ENCODE measurements around the gene CRTAC1.

The CRTAC1 gene

DNA sequence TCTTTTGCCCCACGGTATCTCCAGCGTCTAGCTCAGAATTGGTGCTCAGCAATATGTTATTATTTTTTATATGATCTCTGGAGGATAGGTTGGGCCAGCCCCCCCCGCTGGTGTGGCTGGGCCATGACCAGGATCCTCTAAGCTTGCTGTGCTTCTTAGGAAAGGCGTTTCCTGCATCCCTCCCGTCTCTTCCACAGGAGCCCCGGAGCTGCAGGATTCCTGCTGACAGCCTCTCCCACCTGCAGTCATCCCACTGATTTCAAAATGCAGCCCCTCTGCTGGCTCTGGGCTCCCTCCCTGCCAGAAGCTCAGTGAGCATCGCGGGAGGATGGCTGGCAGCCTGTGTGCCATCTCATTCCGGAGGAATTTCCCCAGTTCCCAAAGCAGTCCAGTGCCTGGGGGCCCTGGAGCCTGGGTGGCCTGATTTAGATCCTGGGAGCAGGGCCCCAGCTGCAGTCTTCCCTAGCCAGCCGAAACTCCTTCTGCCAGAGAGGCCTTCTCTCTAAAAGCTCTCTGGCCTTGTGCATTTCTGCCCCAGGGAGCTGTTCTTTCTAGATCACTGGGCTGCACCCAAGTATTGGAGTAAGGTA lies 202.6 kb downstream of the CRTAC1 start:
- H3K36me3 ChIP-seq (ENCODE audit: insufficient read depth, low read length) = no peaks in the 10 kb centered on the region
- H3K9ac ChIP-seq (ENCODE audit: insufficient read length) = no peak overlapping the region
- no peak overlapping the region for H3K4me3 ChIP-seq
- no peak for DNase-seq (ENCODE audit: low read depth, low spot score)
- no peaks in the 10 kb centered on the region for H3K9me3 ChIP-seq (ENCODE audit: low read depth, low read length)
- H3K27ac ChIP-seq = no peak overlapping the region
- TF ChIP-seq EZH2 (IDR thresholded peaks at IDR 0.05) = no peak
- TF ChIP-seq POLR2AphosphoS5 (IDR thresholded peaks at IDR 0.05; ENCODE audit: borderline replicate concordance, low read depth, low read length) = no peak
- TF ChIP-seq FOXP2 (optimal IDR thresholded peaks at IDR 0.05; ENCODE audit: control extremely low read depth, extremely low read length, insufficient read depth) = no peak

GRCh38 chr10:97826892-97827291 lies 203.5 kb downstream of the CRTAC1 start:
- Histone ChIP-seq H3K27ac (no peak overlapping the region), H3K9me3 (ENCODE audit: low read depth, low read length) (no peaks in the 10 kb centered on the region), H3K9ac (ENCODE audit: insufficient read length) (no peak overlapping the region), H3K36me3 (ENCODE audit: insufficient read depth, low read length) (no peaks in the 10 kb centered on the region), H3K4me3 (no peak overlapping the region)
- no peak for DNase-seq (ENCODE audit: low read depth, low spot score)
- no peak for TF ChIP-seq POLR2AphosphoS5 (IDR thresholded peaks at IDR 0.05; ENCODE audit: borderline replicate concordance, low read depth, low read length)
- no peak for TF ChIP-seq FOXP2 (optimal IDR thresholded peaks at IDR 0.05; ENCODE audit: control extremely low read depth, extremely low read length, insufficient read depth)
- no peak for TF ChIP-seq EZH2 (IDR thresholded peaks at IDR 0.05)

DNA sequence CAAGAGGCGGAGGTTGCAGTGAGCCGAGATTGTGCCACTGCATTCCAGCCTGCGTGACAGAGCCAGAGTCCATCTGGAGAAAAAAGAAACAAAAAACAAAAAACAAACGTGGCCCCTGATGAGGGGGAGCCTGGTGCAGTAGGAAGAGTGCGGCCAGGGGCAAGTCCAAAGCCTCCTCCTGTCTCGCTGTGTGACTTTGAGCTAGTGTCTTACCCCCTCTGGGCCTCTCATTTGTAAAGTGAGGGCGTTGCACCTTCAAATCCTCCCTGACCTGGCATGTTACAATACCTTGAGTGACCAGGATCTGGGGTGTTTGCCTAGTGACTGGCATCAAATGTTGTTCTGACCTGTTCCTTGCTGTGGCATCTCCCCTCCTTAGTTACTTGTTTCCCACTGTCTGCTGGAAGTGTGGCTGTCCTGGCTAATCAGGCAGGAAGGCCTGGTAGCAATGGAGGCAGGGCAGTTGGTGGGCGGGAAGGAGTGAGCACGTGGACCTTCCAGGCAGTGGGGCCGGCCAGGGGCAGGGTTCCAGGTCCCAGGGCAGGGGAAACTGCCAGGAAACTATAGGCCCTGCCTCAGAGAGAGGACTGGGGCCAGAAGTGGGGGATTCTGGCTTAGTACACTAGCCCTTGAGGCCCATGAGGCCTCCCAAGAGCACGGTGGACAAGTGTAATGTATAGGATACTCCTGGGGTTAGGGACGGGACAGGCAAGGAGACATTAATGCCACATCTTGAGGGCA lies 205.2 kb downstream of the CRTAC1 start:
- Histone ChIP-seq H3K36me3 (ENCODE audit: insufficient read depth, low read length) (no peaks in the 10 kb centered on the region), H3K27ac (no peak overlapping the region)
- TF ChIP-seq EZH2 (IDR thresholded peaks at IDR 0.05) = no peak
- TF ChIP-seq POLR2AphosphoS5 (IDR thresholded peaks at IDR 0.05; ENCODE audit: borderline replicate concordance, low read depth, low read length) = no peak
- TF ChIP-seq FOXP2 (optimal IDR thresholded peaks at IDR 0.05; ENCODE audit: control extremely low read depth, extremely low read length, insufficient read depth) = no peak

DNA sequence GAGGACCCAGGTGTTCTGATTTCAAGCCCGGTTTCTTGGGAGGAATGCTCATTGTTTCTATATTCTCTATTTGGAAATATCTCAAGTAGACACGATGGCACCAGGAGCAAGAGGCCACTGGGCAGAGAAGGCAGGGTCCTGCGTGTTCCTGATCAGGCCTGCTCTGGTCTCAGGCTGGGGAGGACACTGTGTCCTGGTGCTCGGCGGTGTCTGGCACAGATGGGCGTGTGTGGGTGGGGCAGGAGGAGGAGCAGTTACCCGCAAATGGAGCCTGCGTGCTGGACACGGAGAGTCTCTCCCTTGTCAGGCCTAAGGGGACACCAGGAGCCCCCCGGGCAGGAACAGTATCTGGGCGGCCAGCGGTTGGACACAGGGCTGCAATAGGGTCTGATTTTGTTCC lies 206.7 kb downstream of the CRTAC1 start:
- Histone ChIP-seq H3K9ac (ENCODE audit: insufficient read length) (no peak overlapping the region), H3K27ac (no peak overlapping the region), H3K4me3 (no peak overlapping the region), H3K9me3 (ENCODE audit: low read depth, low read length) (no peaks in the 10 kb centered on the region), H3K36me3 (ENCODE audit: insufficient read depth, low read length) (no peaks in the 10 kb centered on the region)
- no peak for TF ChIP-seq POLR2AphosphoS5 (IDR thresholded peaks at IDR 0.05; ENCODE audit: borderline replicate concordance, low read depth, low read length)
- no peak for TF ChIP-seq FOXP2 (optimal IDR thresholded peaks at IDR 0.05; ENCODE audit: control extremely low read depth, extremely low read length, insufficient read depth)
- TF ChIP-seq EZH2 (IDR thresholded peaks at IDR 0.05) = no peak
- DNase-seq (ENCODE audit: low read depth, low spot score) = no peak

More for the DNA sequence above, 205.2 kb downstream of the CRTAC1 start:
- Histone ChIP-seq H3K9ac (ENCODE audit: insufficient read length) (no peak overlapping the region), H3K9me3 (ENCODE audit: low read depth, low read length) (no peaks in the 10 kb centered on the region), H3K4me3 (no peak overlapping the region)
- DNase-seq (ENCODE audit: low read depth, low spot score) = no peak

- Histone ChIP-seq H3K36me3 (ENCODE audit: insufficient read depth, low read length) (no peaks in the 10 kb centered on the region), H3K27ac (no peak overlapping the region), H3K4me3 (no peak overlapping the region), H3K9me3 (ENCODE audit: low read depth, low read length) (no peaks in the 10 kb centered on the region), H3K9ac (ENCODE audit: insufficient read length) (no peak overlapping the region)
- DNase-seq (ENCODE audit: low read depth, low spot score) = no peak
- TF ChIP-seq POLR2AphosphoS5 (IDR thresholded peaks at IDR 0.05; ENCODE audit: borderline replicate concordance, low read depth, low read length) (no peak), EZH2 (IDR thresholded peaks at IDR 0.05) (no peak), FOXP2 (optimal IDR thresholded peaks at IDR 0.05; ENCODE audit: control extremely low read depth, extremely low read length, insufficient read depth) (no peak)
These were observed 208.1 kb downstream of the CRTAC1 start for GRCh38 chr10:97822261-97822687.

GRCh38 chr10:97821308-97822038 lies 208.9 kb downstream of the CRTAC1 start:
- Histone ChIP-seq H3K36me3 (ENCODE audit: insufficient read depth, low read length) (no peaks in the 10 kb centered on the region), H3K9me3 (ENCODE audit: low read depth, low read length) (no peaks in the 10 kb centered on the region), H3K27ac (no peak overlapping the region), H3K9ac (ENCODE audit: insufficient read length) (no peak overlapping the region), H3K4me3 (no peak overlapping the region)
- no peak for DNase-seq (ENCODE audit: low read depth, low spot score)
- TF ChIP-seq EZH2 (IDR thresholded peaks at IDR 0.05) = no peak
- TF ChIP-seq FOXP2 (optimal IDR thresholded peaks at IDR 0.05; ENCODE audit: control extremely low read depth, extremely low read length, insufficient read depth) = no peak
- no peak for TF ChIP-seq POLR2AphosphoS5 (IDR thresholded peaks at IDR 0.05; ENCODE audit: borderline replicate concordance, low read depth, low read length)

DNA sequence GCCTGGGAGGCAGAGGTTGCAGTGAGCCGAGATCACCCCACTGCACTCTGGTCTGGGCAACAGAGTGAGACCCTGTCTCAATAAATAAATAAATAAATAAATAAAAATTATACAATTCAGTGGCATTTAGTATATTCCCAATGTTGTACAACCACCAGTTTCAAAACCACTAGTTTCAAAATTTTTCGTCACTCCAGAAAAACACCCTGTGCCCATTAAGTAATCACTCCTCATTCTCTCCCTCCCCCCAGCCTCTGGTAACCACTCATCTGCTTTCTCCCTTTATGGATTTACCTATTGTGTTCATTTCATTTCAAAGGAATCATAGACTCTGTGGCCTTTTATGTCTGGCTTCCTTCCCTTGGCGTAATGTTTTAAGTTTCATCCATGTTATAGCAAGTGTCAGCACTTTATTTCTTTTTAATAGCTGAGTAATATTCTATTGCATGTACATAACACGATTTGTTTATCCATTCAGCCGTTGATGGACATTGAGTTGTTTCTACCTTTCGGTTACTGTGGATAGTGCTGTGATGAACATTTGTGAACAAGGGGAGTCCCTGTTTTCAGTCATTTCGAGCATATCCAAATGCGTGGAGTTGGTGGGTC lies 210.2 kb downstream of the CRTAC1 start:
- Histone ChIP-seq H3K27ac (no peak overlapping the region), H3K9ac (ENCODE audit: insufficient read length) (no peak overlapping the region), H3K36me3 (ENCODE audit: insufficient read depth, low read length) (no peaks in the 10 kb centered on the region), H3K4me3 (no peak overlapping the region), H3K9me3 (ENCODE audit: low read depth, low read length) (no peaks in the 10 kb centered on the region)
- DNase-seq (ENCODE audit: low read depth, low spot score) = no peak
- TF ChIP-seq FOXP2 (optimal IDR thresholded peaks at IDR 0.05; ENCODE audit: control extremely low read depth, extremely low read length, insufficient read depth) (no peak), POLR2AphosphoS5 (IDR thresholded peaks at IDR 0.05; ENCODE audit: borderline replicate concordance, low read depth, low read length) (no peak), EZH2 (IDR thresholded peaks at IDR 0.05) (no peak)

- no peaks in the 10 kb centered on the region for H3K36me3 ChIP-seq (ENCODE audit: insufficient read depth, low read length)
- H3K27ac ChIP-seq = no peak overlapping the region
- no peak overlapping the region for H3K9ac ChIP-seq (ENCODE audit: insufficient read length)
- TF ChIP-seq POLR2AphosphoS5 (IDR thresholded peaks at IDR 0.05; ENCODE audit: borderline replicate concordance, low read depth, low read length) (no peak), EZH2 (IDR thresholded peaks at IDR 0.05) (no peak), FOXP2 (optimal IDR thresholded peaks at IDR 0.05; ENCODE audit: control extremely low read depth, extremely low read length, insufficient read depth) (no peak)
- H3K9me3 ChIP-seq (ENCODE audit: low read depth, low read length) = no peaks in the 10 kb centered on the region
- H3K4me3 ChIP-seq = no peak overlapping the region
- no peak for DNase-seq (ENCODE audit: low read depth, low spot score)
These were observed 211.8 kb downstream of the CRTAC1 start for GRCh38 chr10:97818572-97818971.

Data from SK-N-MC (cell line).